Measurements from ENCODE around the gene GLT8D2. TPM values are rescaled to one million over a fixed set of nuclear protein-coding genes. Genes with fewer than 3 reads are reported as not detected.

Gene GLT8D2
- polyA plus RNA-seq, 2 of the 4 experiments (the other 2 are of a cell fraction): 0.27 to 0.43 TPM

- no peak for TF ChIP-seq EHF (CRISPR knock-in tag; IDR thresholded peaks at IDR 0.05)
These were observed 51.0 kb downstream of the GLT8D2 start (continued) for GRCh38 chr12:103998976-103999375.

- POLR2A ChIA-PET: no interaction called here
These were observed 52.6 kb downstream of the GLT8D2 start for GRCh38 chr12:103997286-103997900.

GRCh38 chr12:103996595-103996994, 53.4 kb downstream of the GLT8D2 start:
- H3K27ac ChIP-seq: no peak overlapping the region
- WGBS (ENCODE audit: missing lambda C conversion rate): 81% methylated on average over 5 of the region's 5 CpGs
- H3K4me2 ChIP-seq: no peak overlapping the region
- ChIA-PET POLR2A (no interaction called here), CTCF (interaction anchor here (1.3 to 1.5 kb wide), 2 partner anchors 10 to 20 kb away, joined by 3 read pairs; no protein-coding TSS in a partner anchor)
- DNase-seq (ENCODE audit: low read depth in 1 of 2, low spot score in 1 of 2): no peak
- no peak for TF ChIP-seq JUN (IDR thresholded peaks at IDR 0.05)
- TF ChIP-seq SMC3 (IDR thresholded peaks at IDR 0.05): no peak
- TF ChIP-seq CEBPB (IDR thresholded peaks at IDR 0.05): no peak
- TF ChIP-seq MAX (IDR thresholded peaks at IDR 0.05): no peak
- TF ChIP-seq PHF8 (IDR thresholded peaks at IDR 0.05; ENCODE audit: borderline replicate concordance, low read depth): no peak
- FAIRE-seq: no peak
- H3K4me1 ChIP-seq: no peaks in the 10 kb centered on the region
- no peak for ATAC-seq
- no peak overlapping the region for H3K4me3 ChIP-seq
- no peaks in the 10 kb centered on the region for H3K9me3 ChIP-seq

More at GRCh38 chr12:103997286-103997900, 52.6 kb downstream of the GLT8D2 start:
- no peak for FAIRE-seq
- WGBS (ENCODE audit: missing lambda C conversion rate): 67% methylated on average over 16 of the region's 16 CpGs
- Histone ChIP-seq H3K4me1 (no peaks in the 10 kb centered on the region), H3K4me3 (no peak overlapping the region), H3K27ac (no peak overlapping the region), H3K9me3 (no peaks in the 10 kb centered on the region), H3K4me2 (no peak overlapping the region)
- CTCF ChIA-PET: interaction anchor here (1.3 to 2.6 kb wide), 3 partner anchors 11 to 112 kb away, joined by 3 to 10 read pairs (median 3); no protein-coding TSS in a partner anchor
- no peak for DNase-seq (ENCODE audit: low read depth in 1 of 2, low spot score in 1 of 2)
- TF ChIP-seq MAX (IDR thresholded peaks at IDR 0.05) (no peak), MAFK (IDR thresholded peaks at IDR 0.05; ENCODE audit: partially characterized antibody) (no peak), MAZ (IDR thresholded peaks at IDR 0.05; ENCODE audit: borderline replicate concordance, low read depth, low read length) (no peak), ZFP36 (IDR thresholded peaks at IDR 0.05; ENCODE audit: borderline replicate concordance, partially characterized antibody) (no peak), TP53 (CRISPR knock-in tag; IDR thresholded peaks at IDR 0.05) (no peak), BHLHE40 (IDR thresholded peaks at IDR 0.05; ENCODE audit: low read depth, low read length) (no peak), RNF2 (IDR thresholded peaks at IDR 0.05; ENCODE audit: borderline replicate concordance, low read depth) (no peak), NR3C1 (IDR thresholded peaks at IDR 0.05) (no peak)
- TF ChIP-seq, protein P1, sequence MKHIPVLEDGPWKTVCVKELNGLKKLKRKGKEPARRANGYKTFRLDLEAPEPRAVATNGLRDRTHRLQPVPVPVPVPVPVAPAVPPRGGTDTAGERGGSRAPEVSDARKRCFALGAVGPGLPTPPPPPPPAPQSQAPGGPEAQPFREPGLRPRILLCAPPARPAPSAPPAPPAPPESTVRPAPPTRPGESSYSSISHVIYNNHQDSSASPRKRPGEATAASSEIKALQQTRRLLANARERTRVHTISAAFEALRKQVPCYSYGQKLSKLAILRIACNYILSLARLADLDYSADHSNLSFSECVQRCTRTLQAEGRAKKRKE (CRISPR knock-in tag; IDR thresholded peaks at IDR 0.05; ENCODE audit: low read depth): no peak
- TF ChIP-seq, protein P2, sequence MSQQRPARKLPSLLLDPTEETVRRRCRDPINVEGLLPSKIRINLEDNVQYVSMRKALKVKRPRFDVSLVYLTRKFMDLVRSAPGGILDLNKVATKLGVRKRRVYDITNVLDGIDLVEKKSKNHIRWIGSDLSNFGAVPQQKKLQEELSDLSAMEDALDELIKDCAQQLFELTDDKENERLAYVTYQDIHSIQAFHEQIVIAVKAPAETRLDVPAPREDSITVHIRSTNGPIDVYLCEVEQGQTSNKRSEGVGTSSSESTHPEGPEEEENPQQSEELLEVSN (IDR thresholded peaks at IDR 0.05; ENCODE audit: borderline replicate concordance, low read depth): no peak
- ATAC-seq: no peak

- WGBS (ENCODE audit: missing lambda C conversion rate): 84% methylated on average over 4 of the region's 4 CpGs
- CTCF ChIA-PET: no interaction called here
- no peak overlapping the region for H3K4me3 ChIP-seq
- no peaks in the 10 kb centered on the region for H3K9me3 ChIP-seq
- DNase-seq (ENCODE audit: low read depth in 1 of 2, low spot score in 1 of 2) (no peak), ATAC-seq (no peak), FAIRE-seq (no peak)
- H3K4me1 ChIP-seq: no peaks in the 10 kb centered on the region
- no peak for TF ChIP-seq GATA3 (IDR thresholded peaks at IDR 0.05; ENCODE audit: borderline replicate concordance)
- no peak for TF ChIP-seq ZFP36 (IDR thresholded peaks at IDR 0.05; ENCODE audit: borderline replicate concordance, partially characterized antibody)
- no peak for TF ChIP-seq POLR2A (IDR thresholded peaks at IDR 0.05; ENCODE audit: low read length)
- no peak for TF ChIP-seq KDM5A (IDR thresholded peaks at IDR 0.05)
- no peak for TF ChIP-seq HOXB13 (CRISPR knock-in tag; IDR thresholded peaks at IDR 0.05; ENCODE audit: low read depth)
- no peak for TF ChIP-seq ZSCAN20 (CRISPR knock-in tag; IDR thresholded peaks at IDR 0.05)
- TF ChIP-seq ESRRA (IDR thresholded peaks at IDR 0.05; ENCODE audit: borderline replicate concordance, low read length): no peak
- TF ChIP-seq CHD2 (IDR thresholded peaks at IDR 0.05; ENCODE audit: low read length, partially characterized antibody): no peak
- TF ChIP-seq, protein P3, sequence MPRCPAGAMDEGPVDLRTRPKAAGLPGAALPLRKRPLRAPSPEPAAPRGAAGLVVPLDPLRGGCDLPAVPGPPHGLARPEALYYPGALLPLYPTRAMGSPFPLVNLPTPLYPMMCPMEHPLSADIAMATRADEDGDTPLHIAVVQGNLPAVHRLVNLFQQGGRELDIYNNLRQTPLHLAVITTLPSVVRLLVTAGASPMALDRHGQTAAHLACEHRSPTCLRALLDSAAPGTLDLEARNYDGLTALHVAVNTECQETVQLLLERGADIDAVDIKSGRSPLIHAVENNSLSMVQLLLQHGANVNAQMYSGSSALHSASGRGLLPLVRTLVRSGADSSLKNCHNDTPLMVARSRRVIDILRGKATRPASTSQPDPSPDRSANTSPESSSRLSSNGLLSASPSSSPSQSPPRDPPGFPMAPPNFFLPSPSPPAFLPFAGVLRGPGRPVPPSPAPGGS (IDR thresholded peaks at IDR 0.05): no peak
- TF ChIP-seq CBX8 (IDR thresholded peaks at IDR 0.05): no peak
- TF ChIP-seq CHD4 (IDR thresholded peaks at IDR 0.05; ENCODE audit: borderline replicate concordance): no peak
- TF ChIP-seq KDM1A (IDR thresholded peaks at IDR 0.05; ENCODE audit: low read depth): no peak
- no peak overlapping the region for H3K27ac ChIP-seq
- H3K4me2 ChIP-seq: no peak overlapping the region
- POLR2A ChIA-PET: interaction anchor here (1.0 kb wide), 1 partner anchor 29 kb away, joined by 3 read pairs; the partner anchor contains the start of gene TDG
These were observed 55.8 kb downstream of the GLT8D2 start for GRCh38 chr12:103994235-103994634.
